ENCODE measurements around the gene MARCHF3. TPM values are rescaled to one million over a fixed set of nuclear protein-coding genes. Genes with fewer than 3 reads are reported as not detected.

MARCHF3 gene, protein sequence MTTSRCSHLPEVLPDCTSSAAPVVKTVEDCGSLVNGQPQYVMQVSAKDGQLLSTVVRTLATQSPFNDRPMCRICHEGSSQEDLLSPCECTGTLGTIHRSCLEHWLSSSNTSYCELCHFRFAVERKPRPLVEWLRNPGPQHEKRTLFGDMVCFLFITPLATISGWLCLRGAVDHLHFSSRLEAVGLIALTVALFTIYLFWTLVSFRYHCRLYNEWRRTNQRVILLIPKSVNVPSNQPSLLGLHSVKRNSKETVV
- total RNA-seq (2014; rRNA removed; shearing (Covaris generic)), result 4.3 and 4.4 TPM in 2 replicates
- 1.5 TPM in 2 replicates for polyA plus RNA-seq (2015; cell fraction: cytosol; rRNA removed)
- 0.12 and 1.8 TPM in 2 replicates for polyA plus RNA-seq (2015; cell fraction: nucleus; rRNA removed)

DNA sequence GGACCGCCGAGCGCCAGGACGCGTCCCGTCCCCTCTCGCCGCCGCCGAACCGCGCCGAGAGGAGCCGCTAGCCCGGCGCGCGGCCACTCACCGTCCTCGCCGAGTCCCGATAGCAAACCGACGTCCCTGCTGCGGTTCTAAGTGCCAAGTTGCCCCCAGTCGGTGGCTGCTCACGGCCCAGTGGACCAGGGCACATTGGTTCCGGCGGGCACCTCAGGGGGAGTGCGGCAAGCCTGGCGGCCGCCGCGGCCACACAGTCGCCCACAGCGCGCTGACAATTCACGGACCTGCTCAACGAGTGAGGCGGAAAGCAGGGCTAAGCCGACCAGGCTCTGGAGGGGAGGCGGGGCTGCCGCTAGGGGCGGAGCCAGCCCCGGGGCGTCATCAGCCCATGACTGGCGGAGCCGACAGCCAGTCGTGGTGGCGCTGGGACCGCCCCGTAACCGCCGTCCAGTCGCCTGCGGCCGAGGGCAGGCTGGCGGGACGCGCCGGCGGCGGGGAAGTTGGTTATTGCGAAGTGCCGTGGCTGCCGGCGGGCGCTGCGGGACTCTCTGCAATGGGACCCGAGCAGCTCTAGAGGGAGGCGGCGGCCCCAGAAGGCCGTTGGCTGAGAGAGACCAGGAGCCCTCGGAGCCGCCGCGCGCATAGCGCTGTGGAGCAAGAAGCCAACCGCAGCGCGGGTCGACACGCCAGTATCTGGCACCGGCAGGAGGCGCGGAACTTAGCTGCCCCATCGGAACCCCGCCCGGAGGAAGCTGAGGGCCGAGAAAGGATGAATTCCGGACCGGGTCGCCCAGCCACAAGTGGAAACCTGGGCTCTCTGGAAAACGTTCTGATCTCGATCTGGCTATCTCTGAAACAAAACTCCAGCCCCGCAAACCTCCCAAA is at the start of gene MARCHF3:
Gene MARCHF3, minus strand, starts transcription at position 300 of the 888 bp plus-strand sequence. CDS start 112,387 bp downstream, outside the sequence.
- peak; percentile 91 for DNase-seq (ENCODE audit: low read depth, low spot score)
- in situ Hi-C loops (cut with HindIII; ENCODE audit: low pct_unique_long_range_greater_than_20kb, low sequenced_read_pairs), result no loop called here

DNA sequence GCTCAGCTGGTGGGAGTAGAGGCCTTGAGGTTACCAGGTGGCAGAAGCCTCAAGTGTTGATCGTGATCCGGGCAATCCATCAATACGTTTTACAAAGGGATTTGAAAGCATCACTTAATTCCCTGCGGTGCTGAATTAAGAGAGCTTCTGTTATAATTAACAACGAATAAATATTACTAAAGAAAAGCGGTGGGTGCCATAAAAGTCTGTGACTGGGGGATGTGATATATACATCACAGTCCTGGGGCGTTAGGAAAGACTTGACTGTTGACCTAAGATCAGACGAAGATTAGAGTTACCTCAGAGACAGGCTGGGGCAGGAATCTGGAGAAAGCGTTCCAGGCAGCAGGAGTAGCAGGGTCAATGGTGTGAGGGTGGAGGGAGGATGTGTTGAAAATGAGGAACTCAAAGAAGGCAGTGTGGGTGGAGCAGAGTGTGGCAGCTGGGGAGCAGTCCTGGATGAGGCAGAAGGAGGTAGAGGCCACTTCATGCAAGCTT is 49.7 kb upstream of the MARCHF3 start:
- in situ Hi-C loops (cut with HindIII; ENCODE audit: low pct_unique_long_range_greater_than_20kb, low sequenced_read_pairs), result no loop called here

DNA sequence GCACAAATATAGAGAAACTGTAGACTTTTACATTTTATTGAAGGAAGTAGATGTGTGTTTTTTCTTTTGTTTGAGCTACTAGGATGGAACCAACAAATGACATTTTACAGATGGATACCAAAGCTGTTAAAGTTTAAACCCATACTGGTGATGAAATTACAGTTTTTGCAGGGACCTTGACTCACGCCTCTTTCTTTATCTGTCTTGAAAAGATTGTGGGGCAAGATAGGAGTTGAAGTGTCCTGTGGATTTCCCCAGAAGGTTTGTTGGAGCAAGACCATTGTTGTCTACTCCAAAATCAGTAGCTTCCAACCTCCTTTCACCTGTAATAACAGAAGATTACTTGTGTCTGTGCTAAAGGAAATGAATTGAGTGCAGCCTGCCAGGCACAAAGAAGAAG is 47.0 kb upstream of the MARCHF3 start:
- in situ Hi-C loops (cut with HindIII; ENCODE audit: low pct_unique_long_range_greater_than_20kb, low sequenced_read_pairs), result no loop called here
- DNase-seq (ENCODE audit: low read depth, low spot score), result no peak

More for the DNA sequence above, 49.7 kb upstream of the MARCHF3 start:
- DNase-seq (ENCODE audit: low read depth, low spot score), result no peak

DNA sequence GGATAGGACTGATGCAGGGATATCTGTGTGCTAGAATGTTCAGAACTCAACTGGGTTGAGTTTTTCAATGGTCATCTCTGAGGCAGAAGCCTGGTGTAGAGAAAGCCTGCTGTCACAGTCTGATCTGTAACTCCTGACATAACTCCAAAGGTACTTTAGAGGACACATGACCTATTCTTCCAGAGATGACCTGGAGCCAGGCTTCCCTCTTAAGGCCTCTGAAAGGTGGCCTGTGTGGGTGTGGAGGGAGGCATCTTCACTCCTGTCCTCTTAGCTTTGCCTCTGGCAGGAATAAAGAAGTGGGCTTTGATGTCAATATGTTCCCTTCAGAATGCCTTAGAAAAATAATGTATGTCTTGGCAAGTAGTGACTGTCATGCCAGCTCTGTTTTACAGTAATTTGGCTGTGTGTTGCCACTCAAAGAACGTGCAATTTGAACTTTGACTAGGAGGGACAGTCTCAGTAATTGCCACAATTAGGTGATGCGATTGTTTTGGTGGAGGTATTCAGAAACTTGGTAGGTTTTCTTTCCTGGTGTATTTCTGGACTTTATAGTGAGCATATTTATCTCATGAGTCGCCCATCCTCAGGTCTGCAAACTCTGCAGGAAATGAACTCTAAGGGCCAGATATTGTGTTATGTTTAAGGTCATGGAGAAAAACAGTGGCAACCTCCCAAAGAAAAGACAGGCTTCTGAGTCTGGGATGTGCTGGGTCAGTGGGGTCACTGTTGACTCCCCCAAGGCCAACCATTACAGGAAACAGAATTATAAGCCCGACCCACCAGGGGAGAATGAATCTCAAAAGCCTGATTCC is 46.2 kb upstream of the MARCHF3 start:
- no peak for DNase-seq (ENCODE audit: low read depth, low spot score)
- in situ Hi-C loops (cut with HindIII; ENCODE audit: low pct_unique_long_range_greater_than_20kb, low sequenced_read_pairs), result no loop called here

DNA sequence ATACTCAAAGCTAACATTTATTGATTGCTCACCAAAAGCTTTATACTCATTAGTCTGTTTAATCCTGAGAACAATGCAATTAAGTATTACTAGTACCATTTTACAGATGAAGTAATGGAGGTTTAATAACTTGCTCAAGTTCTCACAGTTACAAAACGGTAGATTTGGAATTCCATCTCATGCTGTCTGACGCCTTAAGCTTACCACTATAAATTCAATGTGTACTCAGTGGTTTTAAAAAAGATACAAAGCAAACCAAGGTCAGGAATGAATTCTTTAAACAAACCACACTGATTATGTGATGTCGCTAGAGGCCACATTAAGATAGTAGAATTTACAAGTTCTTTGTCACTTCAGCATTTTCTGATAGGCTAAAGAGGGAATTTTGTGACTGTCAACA is 44.1 kb upstream of the MARCHF3 start:
- DNase-seq (ENCODE audit: low read depth, low spot score), result no peak

DNA sequence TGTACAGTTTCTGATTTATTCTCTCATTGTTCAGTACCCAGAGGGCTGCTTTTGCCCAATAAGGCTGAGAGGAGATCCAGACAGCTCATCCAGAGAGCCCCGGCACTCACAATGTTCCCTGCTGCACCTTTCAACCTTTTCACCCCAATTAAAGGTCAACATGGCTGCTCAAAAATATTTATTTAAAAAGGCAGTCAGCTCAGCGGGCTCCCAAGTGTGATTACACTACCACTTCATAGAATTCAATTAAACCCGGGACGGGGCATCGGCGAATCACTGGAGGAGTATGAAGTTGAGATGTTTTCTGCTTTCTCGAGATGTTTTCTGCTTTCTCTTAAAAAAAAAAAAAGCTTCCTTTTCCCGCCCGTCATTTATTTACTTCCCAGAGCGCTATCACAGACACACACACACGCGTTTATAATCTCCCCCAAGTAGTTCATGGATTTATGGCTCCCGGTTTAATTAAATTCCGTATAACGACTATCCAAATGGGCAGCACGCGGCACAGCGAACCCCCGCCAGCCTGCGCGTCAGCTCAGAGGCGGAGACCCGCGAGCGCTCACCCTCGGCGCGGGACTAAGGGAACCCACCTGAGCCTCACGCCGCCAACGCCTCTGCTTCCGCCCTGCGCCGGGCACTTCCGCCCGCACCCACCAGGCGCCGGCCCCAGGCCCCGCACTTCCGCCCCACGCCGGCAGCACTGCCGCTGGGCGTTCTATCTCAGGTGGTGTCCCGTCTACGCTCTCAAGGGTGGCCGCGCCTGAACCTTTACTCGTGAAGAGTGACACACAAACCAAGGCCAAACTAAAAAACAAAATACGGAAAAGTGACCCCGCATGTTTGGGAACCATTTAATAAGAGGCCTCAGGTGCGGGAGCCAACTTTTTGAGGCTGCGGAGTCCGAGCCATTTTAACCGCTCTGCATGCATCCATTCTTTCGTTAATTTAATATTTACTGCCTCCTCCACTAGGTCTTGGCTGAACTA is 42.8 kb upstream of the MARCHF3 start, which contains the start of gene C5orf63:
Gene C5orf63, minus strand, starts transcription at position 642 of the 986 bp plus-strand sequence. CDS start 14,507 bp downstream, outside the sequence.
- in situ Hi-C loops (cut with HindIII; ENCODE audit: low pct_unique_long_range_greater_than_20kb, low sequenced_read_pairs), result no loop called here
- peak; percentile 20 for DNase-seq (ENCODE audit: low read depth, low spot score)

More for the DNA sequence above, 44.1 kb upstream of the MARCHF3 start:
- in situ Hi-C loops (cut with HindIII; ENCODE audit: low pct_unique_long_range_greater_than_20kb, low sequenced_read_pairs), result no loop called here

DNA sequence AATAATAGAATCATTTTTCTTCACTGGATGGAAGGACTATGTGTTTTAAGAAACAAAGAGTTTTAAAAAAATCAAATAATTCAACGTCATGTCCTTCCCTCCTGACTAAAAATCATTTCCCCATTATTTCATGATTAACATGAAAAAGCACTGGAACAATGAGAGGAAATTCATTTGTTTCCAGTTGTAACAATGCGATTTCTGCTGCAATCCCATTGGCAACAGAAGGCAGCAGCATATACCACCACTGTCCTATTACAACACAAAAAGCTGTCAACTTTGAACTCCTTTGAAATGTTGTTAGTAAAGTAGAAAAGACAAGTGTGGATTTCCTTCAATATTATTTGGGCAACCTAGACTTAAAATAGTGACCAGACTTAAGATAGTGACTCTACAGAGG is 39.9 kb upstream of the MARCHF3 start:
- DNase-seq (ENCODE audit: low read depth, low spot score), result no peak
- in situ Hi-C loops (cut with HindIII; ENCODE audit: low pct_unique_long_range_greater_than_20kb, low sequenced_read_pairs), result no loop called here

DNA sequence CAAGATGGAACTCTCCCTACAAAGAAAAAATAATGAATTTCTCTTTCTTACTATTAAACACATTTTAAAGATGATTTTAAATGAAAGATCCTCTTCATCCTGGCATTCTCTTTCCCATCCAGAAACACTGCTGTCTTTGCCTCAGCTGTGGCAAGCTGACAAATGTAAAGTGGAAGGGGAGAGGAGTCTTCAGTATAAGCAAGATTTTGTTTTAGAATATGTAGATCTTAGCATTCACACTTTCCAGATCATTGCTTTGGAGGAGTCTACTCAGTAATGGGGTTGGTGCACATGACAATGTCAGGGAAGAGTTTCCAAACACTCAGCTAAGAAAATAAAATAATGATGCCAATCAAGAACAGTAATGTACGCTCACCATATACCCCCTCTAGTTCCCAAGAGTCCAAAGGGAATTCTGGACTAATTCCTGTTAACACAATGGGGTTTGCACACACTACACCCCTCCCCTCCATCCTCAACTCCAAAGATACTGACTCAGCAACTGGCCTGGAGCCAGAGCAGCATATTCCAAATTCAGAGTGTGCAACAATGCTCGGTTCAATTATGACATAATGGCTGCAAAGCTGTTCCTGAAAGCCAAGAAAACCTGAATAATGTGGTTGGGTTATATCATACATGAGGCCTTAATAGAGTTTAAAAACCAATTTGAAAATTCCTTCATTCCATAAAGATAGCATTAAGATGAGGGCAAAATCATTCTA is 38.3 kb upstream of the MARCHF3 start:
- in situ Hi-C loops (cut with HindIII; ENCODE audit: low pct_unique_long_range_greater_than_20kb, low sequenced_read_pairs), result no loop called here
- no peak for DNase-seq (ENCODE audit: low read depth, low spot score)

DNA sequence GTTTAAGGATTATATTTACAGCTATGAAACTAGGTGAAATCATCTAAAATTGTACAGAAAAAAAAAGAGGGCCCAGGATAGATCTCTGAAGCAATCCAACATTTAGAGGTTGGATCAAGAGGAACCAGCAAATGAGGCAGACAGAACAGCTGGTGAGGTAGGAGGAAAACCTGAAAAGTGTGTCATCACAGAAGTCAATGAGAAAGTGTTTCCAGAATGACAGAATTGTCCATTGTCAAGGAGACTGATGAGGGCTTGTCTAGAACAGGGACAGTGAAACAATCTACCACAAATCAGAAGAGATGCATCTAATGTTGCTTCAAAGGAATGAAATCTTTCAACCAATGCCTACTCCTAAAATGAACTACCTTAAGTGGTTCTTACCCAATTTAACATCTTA is 36.4 kb upstream of the MARCHF3 start:
- no peak for DNase-seq (ENCODE audit: low read depth, low spot score)
- in situ Hi-C loops (cut with HindIII; ENCODE audit: low pct_unique_long_range_greater_than_20kb, low sequenced_read_pairs), result no loop called here

DNA sequence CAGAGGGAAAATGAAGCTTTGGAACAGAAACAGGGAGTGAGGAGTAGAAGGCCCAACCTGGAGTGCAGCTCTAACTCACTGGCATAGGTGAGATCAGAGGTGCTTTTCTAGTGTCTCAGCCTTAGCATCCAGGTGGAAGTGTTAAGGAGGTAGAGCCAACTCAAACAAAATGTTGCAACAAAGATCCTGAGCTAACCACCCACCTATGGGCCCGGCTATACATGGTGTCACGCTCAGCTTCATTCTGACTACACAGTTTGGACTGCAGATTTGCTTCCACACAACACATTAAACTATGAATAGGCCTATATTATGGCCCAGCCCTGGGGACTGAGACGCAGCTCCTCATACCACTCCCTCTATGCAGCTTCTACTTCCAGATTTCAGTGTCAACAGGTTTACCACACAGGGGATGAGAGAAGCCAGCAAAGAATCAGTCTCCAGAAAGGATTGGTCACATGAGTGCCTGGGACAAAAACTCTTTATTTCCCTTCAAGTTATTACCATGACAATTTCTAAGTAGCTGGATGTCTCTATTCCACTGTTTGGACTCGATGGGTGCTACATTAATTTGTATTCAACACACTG is 34.0 kb upstream of the MARCHF3 start:
- no peak for DNase-seq (ENCODE audit: low read depth, low spot score)
- in situ Hi-C loops (cut with HindIII; ENCODE audit: low pct_unique_long_range_greater_than_20kb, low sequenced_read_pairs), result no loop called here

DNA sequence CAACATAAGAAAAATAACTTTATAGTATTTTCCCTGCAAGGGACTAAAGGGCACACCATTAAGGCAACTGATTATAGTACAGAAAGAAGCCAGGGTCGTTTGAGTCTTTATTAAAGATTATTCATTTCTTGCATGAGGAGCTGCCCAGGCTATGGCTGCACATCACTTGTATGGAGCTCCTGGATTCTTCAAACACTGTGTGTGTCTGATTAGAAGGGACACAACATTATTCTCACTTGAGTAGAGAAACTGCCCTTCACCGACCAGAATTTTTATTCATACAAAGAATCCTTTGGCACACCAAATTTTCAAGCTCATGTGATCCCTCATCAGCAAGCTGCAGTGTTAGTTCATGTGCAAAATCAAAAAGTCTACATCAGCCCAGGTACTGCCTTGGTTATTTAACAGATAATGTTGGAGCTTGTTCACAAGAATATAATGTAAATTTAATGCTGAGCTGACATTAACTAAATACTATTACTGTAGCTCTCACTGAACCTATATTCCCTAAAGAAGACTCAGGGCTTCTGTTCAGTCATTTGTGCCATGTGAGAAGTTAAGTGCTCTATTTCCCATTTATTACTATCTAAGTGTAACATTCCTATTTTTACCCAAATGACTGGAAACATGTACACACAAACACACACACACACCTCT is 33.0 kb upstream of the MARCHF3 start:
- in situ Hi-C loops (cut with HindIII; ENCODE audit: low pct_unique_long_range_greater_than_20kb, low sequenced_read_pairs), result no loop called here
- DNase-seq (ENCODE audit: low read depth, low spot score), result no peak

DNA sequence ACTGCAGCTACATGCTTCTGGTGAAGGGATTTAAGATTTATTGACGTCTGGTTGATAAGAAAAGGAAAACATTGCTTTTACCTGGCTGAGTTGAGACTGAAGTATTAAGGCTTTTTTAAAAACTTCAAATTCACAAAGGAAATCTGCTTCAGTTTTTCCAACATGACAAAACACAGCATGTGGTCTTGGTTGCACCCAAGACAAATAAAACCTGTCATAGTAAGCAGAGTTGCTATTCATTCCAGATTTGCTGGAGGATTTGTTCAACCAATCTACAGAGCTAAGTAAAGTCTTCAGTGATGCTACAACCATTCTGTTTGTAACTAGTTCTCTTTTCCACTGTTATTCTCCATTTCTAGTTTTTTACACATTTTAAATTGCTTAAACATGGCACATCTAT is 31.6 kb upstream of the MARCHF3 start:
- DNase-seq (ENCODE audit: low read depth, low spot score), result no peak
- in situ Hi-C loops (cut with HindIII; ENCODE audit: low pct_unique_long_range_greater_than_20kb, low sequenced_read_pairs), result no loop called here

DNA sequence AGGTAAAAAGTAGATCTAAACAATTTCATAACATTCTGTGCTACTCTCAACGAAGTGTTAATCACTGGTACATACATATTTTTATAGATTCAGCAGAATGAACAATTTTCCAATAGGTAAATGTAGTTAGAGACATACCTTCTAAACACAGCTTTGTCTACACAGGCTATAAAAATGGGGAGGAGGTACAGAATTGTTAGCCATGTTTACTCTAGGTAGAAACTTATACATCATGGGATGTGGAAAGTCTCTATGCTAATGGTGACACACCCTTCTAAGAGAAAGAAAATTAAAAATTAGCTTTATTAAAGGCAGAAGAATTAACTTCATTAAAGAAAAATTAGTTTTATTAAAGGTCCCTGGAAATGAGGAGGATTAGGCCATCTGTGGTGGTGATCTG is 31.2 kb upstream of the MARCHF3 start:
- in situ Hi-C loops (cut with HindIII; ENCODE audit: low pct_unique_long_range_greater_than_20kb, low sequenced_read_pairs), result no loop called here
- no peak for DNase-seq (ENCODE audit: low read depth, low spot score)

DNA sequence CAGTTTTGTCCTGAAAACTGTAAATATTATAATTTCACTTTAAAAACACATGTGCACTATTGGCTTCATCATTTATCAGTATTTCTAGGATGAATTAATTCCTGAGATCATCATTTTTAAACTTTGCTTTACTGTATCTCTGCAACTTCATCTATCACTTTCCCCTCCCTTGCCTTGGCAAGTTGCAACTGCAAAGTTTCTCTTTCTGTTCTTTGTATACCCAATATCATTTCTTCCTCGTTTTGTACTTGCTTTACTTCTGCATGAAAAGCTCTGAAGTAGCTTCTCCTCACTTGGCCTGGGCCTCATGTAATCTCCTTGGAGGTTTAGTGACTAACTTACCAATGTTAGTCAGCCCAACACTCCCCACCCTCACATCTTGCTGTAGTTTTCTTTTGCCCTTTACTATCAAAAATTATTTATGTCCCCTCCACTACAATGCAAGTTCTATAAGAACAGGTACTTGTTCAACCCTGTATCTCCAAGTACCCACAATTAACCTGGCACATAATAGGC is 30.2 kb upstream of the MARCHF3 start:
- no peak for DNase-seq (ENCODE audit: low read depth, low spot score)
- in situ Hi-C loops (cut with HindIII; ENCODE audit: low pct_unique_long_range_greater_than_20kb, low sequenced_read_pairs), result no loop called here

DNA sequence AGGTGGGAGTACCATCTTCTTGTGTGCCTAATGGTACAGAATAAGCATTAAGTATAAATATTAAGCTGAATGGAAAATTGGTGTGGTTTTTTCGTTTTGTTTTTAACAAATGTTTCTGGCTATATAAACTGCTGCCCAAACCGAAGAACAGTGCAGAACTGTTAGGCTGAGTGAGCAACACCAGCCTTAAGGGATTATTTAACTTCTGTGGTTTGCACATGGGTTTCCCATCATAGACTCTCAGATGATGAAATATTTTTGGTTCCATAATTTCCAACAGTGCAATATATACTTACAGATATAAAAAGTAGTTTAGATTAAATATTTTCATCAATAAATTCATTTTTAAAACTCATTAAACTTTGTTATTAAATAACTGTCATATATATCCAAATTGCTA is 26.5 kb upstream of the MARCHF3 start:
- no peak for DNase-seq (ENCODE audit: low read depth, low spot score)
- in situ Hi-C loops (cut with HindIII; ENCODE audit: low pct_unique_long_range_greater_than_20kb, low sequenced_read_pairs), result no loop called here
